GM19193 (cell line): ENCODE data around the gene RNF130.

Experiments used
- POLR2A ChIP-seq: IDR thresholded peaks from 4 replicates; pipeline ENCODE4 v1.6.1; 2011; ENCODE audit not compliant: insufficient read depth, insufficient read length; ENCODE audit errors: extremely low read depth

RNF130 gene

GRCh38 chr5:179959641-179960040 lies 111.9 kb downstream of the RNF130 start:
- TF ChIP-seq POLR2A = no peak

DNA sequence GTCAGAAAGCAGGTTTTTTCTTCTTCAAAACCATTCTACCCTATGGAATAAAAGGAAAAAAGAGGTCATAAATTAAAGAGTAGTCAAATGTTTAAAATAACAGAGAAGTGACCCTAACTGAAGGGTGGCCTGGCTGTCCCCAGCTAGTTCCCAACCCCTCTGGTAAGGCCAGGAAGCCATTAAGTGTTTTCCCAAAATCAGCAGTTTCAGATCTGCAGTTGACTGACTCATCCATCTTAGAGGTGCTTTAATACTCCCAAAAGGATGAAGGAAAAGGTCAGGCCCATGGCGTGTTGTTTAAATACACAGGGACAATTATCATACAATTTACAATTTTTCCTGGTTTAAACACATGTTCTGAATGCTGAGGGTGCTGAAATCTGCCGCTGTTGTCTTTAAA lies 115.9 kb downstream of the RNF130 start:
- no peak for TF ChIP-seq POLR2A

GRCh38 chr5:179955062-179955461 lies 116.5 kb downstream of the RNF130 start:
- TF ChIP-seq POLR2A = no peak

DNA sequence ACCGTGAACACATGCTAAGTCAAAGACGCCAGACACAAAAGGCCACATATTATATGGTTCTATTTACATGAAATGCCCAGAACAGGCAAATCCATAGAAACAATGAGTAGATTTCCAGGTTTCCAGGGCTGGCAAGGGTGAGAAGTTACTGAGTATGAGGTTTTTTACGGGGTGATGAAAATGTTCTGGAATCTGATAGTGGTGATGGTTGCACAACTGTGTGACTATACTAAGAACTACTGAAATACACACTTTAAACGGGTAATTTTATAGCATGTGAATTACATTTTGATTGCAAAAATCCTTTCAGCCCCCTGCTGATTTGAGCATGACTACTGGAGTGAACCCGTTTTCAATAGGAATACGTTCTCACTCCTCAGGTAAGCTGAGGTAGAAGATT lies 117.1 kb downstream of the RNF130 start:
- TF ChIP-seq POLR2A = no peak

DNA sequence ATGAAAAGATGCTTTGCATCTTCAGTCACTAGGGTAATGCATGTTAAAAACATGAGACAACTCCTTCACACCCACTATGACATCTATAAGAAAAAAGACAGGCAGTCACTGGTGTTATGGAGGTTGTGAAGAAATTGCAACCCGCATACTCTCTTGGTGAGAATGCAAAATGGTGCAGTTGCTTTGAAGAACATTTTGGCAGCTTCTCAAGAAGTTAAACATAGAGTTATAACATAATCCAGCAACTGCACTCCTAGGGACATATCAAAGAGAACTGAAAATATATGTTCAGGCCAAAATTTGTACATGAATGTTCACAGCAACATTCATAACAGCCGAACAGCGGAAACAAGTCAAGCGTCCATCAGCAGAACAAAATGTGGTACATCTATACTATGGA lies 117.6 kb downstream of the RNF130 start:
- no peak for TF ChIP-seq POLR2A

GRCh38 chr5:179936976-179937681 lies 134.4 kb downstream of the RNF130 start:
- no peak for TF ChIP-seq POLR2A

GRCh38 chr5:179930788-179931473 lies 140.6 kb downstream of the RNF130 start:
- no peak for TF ChIP-seq POLR2A

DNA sequence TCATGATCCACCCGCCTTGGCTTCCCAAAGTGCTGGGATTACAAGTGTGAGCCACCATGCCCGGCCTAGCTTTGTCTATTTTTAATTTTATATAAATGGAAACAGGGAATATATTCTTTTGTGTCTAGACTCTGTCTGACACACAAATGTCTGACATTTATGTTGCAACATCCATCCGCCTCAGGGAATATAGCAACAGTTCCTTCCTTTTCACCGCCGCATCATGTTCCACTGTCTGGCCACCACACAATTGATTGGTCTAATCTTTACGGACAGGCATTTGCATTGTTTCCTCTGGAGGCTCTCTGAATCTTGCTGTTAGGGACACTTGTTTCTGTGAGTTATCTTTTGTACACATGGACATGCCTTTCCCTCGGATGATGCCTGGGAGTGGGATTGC lies 143.7 kb downstream of the RNF130 start:
- no peak for TF ChIP-seq POLR2A

- TF ChIP-seq POLR2A = no peak
Observed at GRCh38 chr5:179926657-179927056, 144.9 kb downstream of the RNF130 start.

GRCh38 chr5:179923436-179923835 lies 148.1 kb downstream of the RNF130 start:
- no peak for TF ChIP-seq POLR2A

DNA sequence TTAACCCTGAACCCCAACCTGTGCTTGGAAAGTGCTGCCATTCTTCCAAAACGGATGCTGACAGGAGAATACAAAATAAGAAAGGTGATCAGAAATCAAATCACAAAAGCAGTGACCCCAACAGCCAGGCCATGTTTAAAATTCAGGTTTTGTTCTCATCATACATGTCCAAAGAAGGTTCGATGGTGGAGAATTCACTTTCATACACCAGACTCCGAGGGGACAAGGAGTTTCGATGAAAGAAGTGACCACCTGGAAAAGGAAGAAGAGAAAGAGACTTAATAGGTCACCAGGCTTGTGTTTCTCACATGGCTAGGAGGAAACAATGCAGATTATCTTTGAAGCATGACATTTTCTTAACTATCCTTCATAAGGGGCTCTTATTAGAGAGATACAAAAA lies 151.4 kb downstream of the RNF130 start:
- TF ChIP-seq POLR2A = no peak

- no peak for TF ChIP-seq POLR2A
Observed at GRCh38 chr5:179919487-179920060, 152.0 kb downstream of the RNF130 start.

DNA sequence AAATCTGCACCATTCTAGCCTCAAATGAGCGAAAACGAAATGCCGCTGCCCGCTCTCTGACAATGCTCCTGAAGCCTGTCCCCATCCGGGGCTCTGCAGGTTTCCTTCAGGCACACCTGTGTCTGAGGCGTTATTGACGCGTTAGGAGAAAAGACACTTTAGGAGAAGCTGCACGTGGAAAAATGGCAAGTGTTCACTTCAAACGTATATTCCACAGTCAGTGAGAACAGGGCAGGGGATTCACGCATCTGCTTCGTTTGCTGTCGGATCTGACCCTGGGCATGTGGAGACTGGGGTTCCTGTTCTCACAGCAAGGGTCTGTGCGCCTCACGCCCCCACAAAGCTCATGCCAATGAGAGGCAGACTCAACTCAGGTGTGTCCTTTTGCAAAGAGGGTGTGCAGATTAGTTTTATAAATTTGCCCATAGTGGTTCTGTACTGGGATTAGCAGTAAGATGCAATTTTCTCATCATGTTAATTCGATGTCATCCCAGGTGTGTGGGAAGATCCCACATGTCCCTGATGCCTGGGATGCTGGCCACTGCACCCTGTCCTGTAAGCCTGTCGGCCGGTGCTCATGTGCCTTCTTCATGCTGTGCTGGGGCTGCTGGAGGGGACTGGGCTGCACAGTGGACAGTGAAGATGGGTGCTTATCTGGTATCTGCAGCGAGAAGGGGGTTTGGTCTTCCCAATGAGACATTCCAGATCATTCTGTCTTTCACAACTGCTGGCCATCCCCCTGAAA lies 152.6 kb downstream of the RNF130 start:
- no peak for TF ChIP-seq POLR2A

GRCh38 chr5:179916523-179916922 lies 155.0 kb downstream of the RNF130 start:
- no peak for TF ChIP-seq POLR2A

DNA sequence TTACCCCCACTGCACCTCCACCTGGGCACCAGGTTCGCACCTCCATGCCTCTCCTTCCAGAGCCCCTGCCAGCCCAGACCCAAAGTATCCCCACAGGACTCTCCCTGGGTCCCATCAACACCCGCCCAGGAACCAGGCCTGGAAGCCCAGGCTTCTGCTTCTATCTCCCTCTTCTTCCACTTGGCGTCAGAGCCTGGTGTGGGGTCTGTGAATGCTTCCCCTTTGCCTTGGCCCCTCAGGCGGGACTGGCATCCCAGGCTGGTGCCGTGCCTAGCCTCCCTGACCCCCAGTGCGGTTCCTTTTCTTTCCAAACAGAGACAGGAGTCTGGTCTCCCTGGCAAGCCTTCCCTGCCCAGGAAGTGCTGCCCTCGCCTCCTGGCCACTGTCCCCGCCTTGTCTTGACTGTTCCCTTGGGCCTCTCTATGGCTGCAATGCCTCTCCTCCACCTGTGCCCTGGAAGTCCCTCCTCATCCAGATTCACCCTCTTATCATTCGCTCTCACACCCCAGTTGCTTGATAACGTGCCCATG lies 156.1 kb downstream of the RNF130 start:
- TF ChIP-seq POLR2A = no peak
